NCI-H345 treated with DMSO at 0.1 percent for 48 hours (cell line): ENCODE results near the gene JOSD2.

Experiments used
- DNase-seq: peaks from one replicate; lab custom pipeline; 2025; ENCODE audit not compliant: unreplicated experiment; lab: John Stamatoyannopoulos, UW

Gene JOSD2

DNA sequence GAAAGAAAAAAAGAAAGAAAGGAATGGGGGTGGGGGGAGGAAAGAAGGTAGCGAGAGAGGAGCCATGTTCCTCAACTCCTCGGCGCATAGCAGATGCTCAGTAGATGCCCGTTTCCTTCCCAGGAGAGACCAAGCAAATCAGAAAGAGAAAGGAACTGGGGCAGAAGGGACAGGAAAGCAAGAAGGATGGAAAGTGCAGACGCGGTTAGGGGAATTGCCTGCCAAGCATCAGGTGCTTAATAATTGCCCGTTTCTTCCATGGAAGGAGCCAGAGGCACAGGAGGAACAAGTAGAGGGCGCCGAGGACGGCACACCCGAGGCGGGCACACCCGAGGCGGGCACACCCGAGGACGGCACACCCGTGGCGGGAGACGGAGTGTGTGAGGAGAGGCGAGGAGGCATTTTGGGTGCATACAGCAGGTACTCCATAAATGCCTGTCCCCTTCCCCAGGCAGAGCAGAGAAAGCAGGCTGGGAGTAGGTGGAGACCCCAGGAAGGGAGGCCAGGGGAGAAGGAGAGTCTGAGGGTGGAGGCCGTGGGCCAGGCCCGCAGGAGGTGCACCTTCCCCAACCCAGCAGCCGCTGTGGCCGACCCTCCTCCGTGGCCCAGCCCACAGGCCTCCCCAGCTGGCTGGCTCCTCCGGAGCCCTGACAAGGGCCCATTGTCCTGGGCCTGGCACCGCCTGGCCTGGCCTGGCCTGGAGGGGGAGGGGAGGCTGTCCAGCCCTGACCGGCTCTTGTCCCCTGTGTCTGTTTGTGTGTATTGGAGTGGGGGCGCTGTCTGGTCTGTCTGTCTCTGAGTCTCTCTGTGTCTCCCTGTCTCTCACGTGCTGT is 14.6 kb downstream of the JOSD2 start:
- DNase-seq, result no peak

DNA sequence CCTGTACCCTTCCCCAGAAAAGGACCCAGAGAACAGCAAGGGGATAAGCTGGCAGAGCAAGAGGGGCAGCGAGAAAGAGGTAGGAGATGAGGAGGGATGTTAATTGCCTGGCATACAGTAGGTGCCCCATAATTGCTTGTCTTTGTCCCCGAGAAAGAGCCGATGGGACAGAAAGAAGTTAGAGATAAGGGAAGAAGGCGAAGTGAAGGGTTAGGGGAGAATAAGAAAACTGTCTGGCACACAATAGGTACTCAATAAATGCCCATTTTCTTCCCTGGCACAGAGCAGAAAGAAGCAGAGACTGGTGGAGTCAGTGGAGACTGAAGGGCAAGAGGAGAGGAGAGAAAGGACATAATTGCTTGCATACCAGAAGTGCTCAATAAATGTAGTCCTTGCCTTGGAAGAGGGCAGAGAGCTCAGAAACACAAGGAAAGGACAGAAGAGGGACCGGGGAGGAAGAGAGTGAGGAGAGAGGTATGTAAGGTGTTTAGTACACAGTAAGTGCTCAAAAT is 15.9 kb downstream of the JOSD2 start:
- no peak for DNase-seq

DNA sequence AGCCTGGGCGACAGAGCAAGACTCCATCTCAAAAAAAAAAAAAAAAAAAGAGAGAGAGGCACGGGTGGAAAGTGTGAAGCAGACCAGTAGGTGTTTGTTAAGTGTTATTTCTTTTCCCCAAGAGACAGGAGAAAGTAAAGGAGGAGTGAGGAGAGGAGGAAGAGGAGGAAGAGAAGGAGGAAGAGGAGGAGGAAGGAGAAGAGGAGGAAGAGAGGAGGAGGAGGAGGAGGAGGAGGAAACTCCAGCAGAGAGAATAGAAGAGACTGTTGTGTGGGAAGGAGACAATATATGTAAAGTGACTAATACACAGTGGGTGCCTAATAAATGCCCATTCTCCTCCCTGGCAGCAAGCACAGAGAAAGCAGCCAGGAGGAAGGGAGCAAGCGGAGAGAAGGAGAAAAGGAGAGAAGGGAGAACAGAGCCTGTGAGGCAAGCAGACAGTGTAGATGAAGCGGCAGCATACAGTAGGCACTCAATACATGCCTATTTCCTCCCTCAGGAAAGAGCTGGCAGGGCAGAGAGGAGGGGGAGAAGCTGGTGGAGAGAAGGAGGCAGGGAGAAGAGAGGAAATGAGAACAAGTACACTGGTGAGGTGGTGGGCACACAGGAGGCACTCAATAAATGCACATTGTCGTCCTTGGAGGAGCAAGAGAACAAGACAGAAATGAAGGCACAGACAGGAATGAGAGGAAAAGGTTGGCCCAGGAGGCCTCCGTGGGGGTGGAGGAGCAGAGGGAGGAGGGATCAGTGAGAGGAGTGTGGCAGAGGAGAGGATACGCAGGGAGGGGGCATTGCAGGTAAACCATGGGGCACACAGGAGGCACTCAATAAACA is 16.6 kb downstream of the JOSD2 start:
- DNase-seq, result no peak

DNA sequence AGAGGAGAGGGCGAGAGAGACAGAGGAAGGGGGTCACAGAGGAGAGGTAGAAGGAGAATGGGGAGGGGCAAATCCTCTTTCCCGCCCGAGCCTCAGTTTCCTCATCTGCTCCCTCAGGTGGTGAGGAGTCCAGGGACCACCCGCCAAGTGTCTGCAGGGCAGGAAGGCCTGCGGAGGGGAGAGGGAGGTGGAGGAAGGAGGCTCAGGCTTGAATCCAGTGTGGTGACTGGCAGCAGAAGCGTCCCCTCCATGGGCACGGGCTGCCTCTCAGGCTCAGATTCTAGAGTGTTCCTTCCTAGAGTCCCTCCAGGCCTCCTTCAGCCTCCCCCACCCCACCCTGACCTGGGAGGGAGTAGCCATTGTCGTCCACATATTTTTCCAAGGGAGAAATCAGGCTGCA is 17.8 kb downstream of the JOSD2 start:
- DNase-seq, result no peak

DNA sequence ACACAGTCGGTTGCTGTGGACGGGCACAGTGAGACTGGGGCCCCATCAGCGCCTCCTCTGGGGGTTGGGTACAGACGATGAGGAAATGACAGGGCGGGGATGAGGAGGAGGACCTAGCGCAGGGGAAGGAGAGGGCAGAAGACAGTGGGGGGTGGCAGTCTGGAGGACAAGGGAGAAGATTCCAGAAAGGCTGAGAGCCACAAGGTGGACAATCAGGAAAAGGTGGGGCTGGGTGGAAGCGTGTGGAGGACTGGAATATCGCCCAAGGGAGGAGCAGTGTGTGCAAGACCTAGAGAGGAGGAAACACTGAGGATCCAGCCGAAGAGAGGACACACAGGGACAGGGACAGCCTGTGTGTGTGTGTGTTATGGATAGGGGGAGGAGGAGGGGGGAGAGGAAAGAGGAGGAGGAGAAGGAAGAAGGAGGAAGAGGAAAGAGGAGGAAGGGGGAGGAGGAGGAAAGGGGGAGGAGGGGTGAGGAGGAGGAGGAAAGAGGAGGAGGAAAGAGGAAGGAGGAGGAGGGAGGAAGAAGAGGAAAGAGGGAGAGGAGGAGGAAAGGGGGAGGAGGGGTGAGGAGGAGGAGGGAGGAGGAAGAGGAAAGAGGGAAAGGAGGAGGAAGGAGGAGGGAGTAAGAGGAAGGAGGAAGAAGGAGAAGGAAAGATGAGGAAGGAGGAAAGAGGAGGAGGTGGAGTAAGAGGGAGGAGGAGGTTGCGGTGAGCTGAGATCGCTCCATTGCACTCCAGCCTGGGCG is 18.5 kb downstream of the JOSD2 start:
- no peak for DNase-seq

DNA sequence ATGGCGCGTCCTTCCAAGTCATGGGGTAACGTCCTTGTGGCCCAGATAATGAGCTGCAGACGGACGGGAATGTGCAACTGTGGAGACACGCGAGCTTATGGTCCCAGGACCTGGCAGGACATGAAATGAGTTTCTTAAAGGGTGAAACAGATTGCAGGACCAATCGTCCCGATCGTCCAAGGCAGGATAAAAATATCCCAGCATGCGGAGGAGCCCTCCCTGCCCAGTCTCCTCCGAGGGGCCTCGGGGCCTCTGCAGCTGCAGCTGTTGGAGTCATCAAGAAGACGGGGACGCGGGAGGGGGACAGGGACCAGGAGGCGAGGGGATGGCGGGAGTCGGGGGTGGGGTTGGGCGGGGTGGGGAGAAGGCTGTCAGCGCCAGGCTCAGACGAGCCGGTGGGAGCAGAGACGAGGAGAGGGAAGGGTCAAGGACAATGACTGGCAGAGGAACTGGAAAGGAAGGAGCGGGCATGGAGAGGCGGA is 20.0 kb downstream of the JOSD2 start:
- no peak for DNase-seq

DNA sequence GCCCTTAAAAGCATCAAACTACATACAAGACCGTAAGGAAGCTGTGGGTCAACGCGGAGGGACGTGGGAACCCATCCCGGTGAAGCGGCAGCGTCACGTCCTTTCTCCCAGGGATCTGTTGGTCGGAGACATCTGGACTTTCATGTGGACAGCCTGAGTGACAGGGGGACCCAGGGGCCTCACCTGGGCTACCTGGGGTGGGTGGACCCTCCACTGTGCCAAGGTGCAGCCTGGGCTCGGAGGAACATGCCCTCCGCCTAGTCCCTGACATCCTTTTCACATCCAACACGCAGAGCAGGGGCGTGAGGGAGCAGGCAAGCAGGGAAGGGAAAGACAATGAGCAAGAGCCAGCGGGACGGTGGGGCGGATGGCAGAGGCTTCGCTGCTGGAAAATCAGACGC is 20.6 kb downstream of the JOSD2 start:
- no peak for DNase-seq

DNA sequence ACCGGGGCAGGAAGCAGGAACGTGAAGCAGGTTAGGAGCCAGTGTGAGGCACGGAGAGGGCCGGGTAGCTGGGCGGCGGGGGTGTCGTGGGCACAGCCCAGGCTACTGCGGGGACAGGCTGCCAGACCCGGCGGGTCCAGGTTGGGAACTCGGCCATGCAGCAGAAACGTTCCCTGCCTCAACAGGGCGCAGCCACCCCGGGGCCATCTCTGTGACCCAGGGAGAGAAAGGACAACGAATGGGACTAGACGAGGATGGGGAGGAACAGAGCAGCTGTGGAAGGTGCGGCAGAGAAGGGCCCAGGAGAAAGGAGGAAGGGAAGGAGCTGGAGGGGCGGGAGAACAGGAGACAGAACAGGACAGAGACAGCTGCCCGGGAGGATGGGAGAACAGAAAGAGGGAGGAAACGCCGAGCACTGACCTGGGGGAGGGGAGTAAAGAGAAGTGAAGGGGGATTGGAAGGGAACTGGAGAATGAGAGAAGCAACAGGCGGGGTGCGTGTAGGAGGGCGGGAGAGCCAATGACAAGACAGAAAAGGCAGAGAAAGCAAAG is 21.5 kb downstream of the JOSD2 start:
- no peak for DNase-seq

DNA sequence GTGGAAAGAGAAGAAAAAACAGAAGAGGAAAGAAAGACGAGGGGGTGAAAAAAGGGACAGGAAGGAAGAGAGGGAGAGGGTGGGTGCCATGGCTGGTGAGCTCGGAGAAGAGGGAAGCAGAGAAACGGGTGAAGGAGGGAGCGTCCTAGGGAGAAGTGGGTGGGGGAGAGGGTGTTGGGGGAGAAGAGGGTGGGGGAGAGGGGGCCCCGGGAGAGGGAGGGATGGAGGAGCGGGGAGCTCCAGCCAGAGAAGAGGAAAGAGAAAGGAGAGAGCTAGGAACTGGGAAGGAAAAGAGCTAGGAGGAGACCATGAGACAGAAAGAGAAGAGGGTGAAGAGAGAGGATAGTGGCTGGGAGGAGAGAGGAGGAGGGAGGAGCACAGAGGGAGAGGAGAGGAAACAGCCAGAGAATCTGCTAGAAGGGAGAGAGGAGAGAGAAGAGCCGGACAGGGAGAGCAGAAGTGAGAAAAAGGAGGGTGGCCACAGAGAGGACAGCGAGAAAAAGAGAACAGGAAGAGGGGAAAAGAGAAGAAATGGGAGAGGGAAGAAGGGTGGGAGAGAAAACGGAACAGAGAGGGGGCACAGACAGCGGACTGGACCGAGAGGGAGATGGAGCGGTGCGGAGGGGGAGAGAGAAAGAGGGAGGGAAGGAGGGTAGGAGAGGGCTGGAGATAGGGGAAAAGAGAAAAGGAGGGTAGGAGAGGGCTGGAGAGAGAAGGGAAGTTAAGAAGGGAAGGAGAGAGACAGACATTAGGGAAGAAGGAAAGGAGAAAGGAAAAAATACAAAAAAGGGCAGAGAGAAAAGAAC is 22.4 kb downstream of the JOSD2 start:
- DNase-seq, result no peak

DNA sequence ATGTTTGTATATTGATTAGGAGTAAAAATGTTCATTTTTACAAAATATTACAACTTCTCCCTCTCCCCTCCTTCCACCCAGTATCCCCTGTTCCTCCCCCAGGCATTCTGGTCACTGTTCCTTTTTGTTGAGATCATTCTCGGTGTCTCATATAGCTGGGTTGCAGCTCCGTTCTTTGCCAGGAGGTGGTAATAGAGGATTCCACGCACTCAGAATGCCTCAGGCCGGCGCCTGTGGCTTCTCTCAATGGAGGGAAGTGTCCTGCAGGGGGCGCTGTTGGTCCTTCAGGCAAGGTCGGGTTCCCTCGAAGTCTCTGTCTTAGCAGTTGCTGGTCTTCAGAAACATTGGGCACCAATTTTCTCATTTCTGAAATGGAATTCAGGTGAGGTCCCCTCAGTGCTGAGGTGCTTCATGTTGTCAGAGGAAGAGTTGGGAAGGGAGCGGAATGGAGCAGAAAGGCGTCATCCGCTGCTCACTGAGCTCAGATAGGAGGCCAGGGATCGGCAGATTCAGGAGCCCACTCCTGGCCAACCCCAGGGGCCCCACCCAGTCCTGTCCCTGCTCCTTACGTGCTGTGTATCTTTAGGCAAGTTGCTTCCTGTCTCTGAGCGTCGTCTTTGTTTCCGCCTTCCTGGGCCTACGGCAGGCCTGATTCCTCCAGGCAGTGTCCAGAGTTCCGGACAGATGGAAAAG is 24.0 kb downstream of the JOSD2 start:
- DNase-seq, result no peak

DNA sequence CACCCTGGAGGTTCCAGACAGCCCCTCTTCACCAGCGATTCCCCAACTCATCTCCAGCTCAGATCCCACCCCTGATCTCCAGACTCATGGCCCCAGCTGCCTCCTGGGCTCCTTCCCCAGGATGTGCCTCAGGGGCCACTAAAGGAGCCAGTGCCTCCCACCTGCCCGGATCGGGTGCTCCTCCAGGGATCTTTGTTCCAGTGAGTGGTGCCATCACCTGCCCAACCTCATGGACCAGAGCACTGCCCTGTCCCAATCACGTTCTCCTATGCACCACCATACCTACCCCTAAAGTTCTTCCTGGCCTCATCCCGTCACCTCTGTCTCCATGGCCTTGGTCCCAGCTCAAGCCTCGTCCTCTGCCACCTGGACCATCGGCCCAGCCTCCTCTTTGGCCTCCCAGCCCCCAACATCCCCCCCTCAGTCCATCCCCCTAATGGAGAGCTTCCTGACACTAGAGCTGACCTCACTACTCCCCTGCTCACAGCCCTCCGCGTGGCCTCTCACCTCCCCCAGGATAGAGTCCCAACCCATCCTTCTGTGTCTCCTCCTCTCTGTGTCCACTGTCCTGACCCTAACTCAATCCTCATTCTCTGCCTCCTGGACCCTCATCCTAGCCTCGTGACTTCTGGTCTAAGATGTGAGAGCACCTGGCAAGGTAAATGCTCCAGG is 25.6 kb downstream of the JOSD2 start:
- DNase-seq, result no peak

DNA sequence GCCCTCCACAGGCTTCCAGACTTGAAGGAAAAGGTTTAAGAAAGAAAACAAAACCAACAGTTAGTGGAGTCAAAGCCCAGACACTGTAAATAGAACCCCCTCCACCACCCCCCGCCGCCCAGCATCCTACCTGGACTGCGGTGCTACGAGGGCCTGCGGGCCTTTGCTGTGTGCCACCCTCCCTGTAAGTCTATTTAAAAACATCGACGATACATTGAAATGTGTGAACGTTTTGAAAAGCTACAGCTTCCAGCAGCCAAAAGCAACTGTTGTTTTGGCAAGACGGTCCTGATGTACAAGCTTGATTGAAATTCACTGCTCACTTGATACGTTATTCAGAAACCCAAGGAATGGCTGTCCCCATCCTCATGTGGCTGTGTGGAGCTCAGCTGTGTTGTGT is 28.1 kb downstream of the JOSD2 start:
- no peak for DNase-seq

DNA sequence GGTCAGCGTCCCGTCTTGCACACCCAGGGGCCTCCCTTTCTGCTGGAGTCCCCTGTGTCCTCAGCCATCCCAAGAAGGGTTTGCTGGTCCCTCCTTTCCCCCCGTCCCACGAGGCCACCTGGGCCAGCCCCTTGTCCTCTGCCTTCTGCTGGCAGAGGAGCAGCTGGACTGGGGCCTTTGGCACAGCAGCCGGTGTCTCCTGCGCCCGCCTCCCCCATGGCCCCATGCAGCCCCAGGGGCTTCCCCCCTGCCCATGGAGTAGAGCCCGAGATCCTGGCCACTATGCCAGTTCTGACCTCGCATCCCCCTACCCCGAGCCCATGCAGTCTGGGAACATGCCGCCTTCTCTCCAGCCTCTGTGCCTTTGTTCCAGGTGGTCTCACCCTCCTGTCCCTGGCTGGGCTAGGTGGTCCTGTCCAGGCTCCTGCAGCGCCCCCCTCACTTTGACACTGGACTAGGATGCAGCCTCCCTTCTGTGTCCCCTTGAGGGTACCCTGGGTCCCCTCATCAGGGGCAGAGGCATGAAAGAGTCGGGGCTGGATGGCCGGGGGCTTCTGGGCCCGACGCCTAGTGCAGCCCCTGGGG is 28.6 kb downstream of the JOSD2 start:
- DNase-seq, result no peak

DNA sequence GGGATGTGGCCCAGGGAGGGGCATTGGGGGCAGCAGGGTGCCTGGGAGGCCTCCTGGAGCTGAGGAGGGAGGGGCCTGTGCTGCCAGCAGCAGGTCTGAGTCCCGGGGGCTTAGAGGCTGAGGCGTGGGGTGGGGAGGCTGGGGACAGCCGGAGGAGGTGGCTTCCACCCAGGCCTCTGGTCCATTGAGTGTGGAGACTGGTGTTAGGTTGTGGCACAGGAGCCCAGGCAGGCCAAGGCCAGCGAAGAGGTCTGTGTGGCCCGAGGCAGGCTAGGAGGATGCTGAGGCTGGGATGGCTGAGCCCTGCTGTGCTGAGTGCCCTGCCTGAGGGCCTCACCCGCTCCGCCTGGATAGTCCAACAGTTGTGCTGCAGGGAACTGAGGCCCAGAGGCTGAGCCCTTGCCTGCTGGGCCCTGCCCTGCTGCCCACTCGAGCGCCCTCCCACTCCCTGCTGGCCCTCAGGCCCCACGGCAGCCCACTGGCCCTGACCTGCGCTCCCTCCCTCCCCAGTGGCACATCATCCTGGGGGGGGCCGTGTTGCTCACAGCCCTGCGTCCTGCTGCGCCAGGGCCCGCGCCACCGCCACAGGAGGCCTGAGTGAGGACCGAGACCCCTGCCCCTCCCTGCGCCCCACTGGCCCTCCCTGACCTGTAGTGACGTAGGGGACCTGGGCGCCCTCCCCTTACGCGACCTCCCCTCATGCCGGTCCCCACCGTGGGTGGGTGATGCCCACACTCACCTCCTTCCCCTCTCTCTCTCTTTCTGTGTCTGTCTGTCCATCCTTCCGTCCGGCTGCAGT is 29.4 kb downstream of the JOSD2 start:
- DNase-seq, result no peak

DNA sequence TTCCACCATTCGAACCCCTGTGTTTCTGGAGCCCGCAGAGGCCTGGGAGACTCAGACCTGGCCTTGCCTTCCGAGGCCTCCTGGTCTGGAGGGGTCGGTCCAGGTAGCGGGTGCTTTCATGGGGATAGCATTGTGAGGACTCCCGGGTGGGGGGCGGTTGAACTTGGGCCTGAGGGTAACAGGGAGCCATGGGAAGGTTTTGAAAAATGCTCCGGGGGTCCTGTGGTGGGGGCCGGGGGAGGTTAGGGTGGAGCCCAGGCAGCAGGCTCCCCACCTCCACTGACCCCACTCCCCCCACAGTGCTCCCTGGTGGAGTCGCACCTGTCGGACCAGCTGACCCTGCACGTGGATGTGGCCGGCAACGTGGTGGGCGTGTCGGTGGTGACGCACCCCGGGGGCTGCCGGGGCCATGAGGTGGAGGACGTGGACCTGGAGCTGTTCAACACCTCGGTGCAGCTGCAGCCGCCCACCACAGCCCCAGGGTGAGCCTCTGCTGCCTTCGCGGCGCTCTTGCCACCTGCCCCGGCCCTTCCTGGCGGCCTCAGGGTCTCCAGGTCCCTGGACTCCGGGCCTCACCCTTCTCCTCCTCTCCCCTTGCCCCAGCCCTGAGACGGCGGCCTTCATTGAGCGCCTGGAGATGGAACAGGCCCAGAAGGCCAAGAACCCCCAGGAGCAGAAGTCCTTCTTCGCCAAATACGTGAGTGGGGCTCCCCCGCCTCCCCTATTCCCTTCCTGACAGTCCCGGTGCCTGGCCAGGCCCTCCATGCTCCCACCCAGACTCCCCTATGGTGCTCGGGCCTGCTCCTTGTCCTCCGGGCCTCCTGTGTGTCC is 30.5 kb downstream of the JOSD2 start:
- no peak for DNase-seq

DNA sequence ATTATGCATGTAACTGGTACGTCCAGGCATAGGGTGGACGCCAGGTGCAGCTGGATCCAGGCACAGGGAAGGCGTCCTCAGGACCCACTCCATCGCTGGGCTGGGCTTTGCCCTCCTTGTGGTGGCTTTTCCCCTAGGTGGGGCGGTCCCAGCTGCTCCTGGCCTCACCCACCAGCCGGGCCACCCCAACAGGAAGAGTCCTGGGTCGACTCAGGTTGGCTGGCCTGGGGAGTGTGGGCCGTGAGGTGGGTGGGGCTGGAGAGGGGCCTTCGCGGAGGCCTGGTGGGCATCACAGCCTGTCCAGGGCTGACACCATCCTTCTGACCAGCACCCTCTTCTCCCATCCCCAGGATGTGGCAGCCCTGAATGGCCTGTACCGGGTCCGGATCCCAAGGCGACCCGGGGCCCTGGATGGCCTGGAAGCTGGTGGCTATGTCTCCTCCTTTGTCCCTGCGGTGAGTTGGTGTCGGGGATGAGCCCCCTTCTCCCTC is 31.2 kb downstream of the JOSD2 start:
- no peak for DNase-seq
